MM.1S (cell line): ENCODE results near the gene SNRNP27.

Source experiments
- CTCF ChIP-seq: fragments of 300-600 bp; sonication (generic); IDR thresholded peaks from 2 replicates; pipeline ENCODE4 v1.5.1; 2016; ENCODE audit warnings: antibody characterized with exemption, low read length, mixed read lengths
- EZH2 ChIP-seq: fragments of 300-600 bp; sonication (generic); optimal IDR thresholded peaks from 2 replicates; pipeline ENCODE3; 2017; ENCODE audit warnings: low read depth, mild to moderate bottlenecking, antibody characterized with exemption, low read length, mixed read lengths

GRCh38 chr2:69940691-69941090 is 46.9 kb downstream of the SNRNP27 start:
- TF ChIP-seq CTCF (no peak), EZH2 (no peak)
